ENCODE results near the gene LRRN1. TPM values are rescaled to one million over a fixed set of nuclear protein-coding genes. Genes with fewer than 3 reads are reported as not detected.

The LRRN1 gene
- total and polyA plus RNA-seq, 2 of the 4 experiments (the other 2 are of a cell fraction): 0.18 to 0.41 TPM

DNA sequence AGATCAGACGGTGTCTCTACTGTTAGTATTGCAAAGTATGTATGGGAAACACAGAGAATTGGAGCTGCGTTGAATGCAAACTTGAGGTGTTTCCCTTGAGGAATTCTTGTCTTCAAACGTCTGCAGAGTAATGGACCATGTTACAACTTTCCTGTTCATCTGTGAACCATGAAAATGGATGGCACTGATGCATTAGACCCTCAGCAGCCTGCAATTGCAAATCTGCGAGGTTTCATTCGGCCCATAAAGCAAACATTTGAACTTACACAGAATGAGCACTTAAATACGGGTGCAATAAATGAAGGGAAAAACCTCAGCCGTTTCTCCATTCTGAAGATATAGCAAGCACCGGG, 49.7 kb downstream of the LRRN1 start:
- no peaks in the 10 kb centered on the region for H3K36me3 ChIP-seq (ENCODE audit: control insufficient read depth, insufficient read depth, low read length)
- no peaks in the 10 kb centered on the region for H3K9me1 ChIP-seq (ENCODE audit: insufficient read depth, low read length)
- no peak overlapping the region for H4K5ac ChIP-seq (ENCODE audit: low read depth, low read length)
- H3K14ac ChIP-seq (replicated peaks; ENCODE audit: low read depth, low read length): no peak overlapping the region
- in situ Hi-C loops (cut with MboI; ENCODE audit: low sequenced_read_pairs) (no loop called here), intact Hi-C loops (cut with micrococcal nuclease) (no loop called here), dilution Hi-C loops (cut with HindIII; ENCODE audit: low sequenced_read_pairs, unreplicated experiment) (no loop called here)
- ATAC-seq (ENCODE audit: low read depth): no peak
- no peak overlapping the region for H3K56ac ChIP-seq (ENCODE audit: extremely low read depth, insufficient read depth, low read length)
- no TSS peak for BruUV-seq (replicated peaks)
- H3K9me3 ChIP-seq (ENCODE audit: control insufficient read depth, insufficient read depth, low read length): peaks cover 20% of the 10 kb centered on the region
- H2BK120ac ChIP-seq (ENCODE audit: low read depth, low read length): no peak overlapping the region
- no peak overlapping the region for H4K91ac ChIP-seq (ENCODE audit: insufficient read depth, low read depth, low read length)
- no peaks in the 10 kb centered on the region for H3K79me1 ChIP-seq (ENCODE audit: low read depth in 1 of 2, low read length in 2 of 2)
- no peak overlapping the region for H4K8ac ChIP-seq (ENCODE audit: low read depth in 2 of 2, low read length in 2 of 2)
- no peak overlapping the region for H2AFZ ChIP-seq (replicated peaks; ENCODE audit: low read length, poor library complexity)
- H2AK5ac ChIP-seq (ENCODE audit: low read depth, low read length): no peak overlapping the region
- H3K27me3 ChIP-seq (ENCODE audit: control insufficient read depth, insufficient read depth, low read length): no peaks in the 10 kb centered on the region
- WGBS, 2 experiments (ENCODE audit: extremely low coverage in 2 of 2, insufficient read length in 1 of 2): 40% methylated on average over 1 of the region's 8 CpGs; no CpG with 5 or more reads in 1 of the 2 experiments
- TF ChIP-seq, protein P1, sequence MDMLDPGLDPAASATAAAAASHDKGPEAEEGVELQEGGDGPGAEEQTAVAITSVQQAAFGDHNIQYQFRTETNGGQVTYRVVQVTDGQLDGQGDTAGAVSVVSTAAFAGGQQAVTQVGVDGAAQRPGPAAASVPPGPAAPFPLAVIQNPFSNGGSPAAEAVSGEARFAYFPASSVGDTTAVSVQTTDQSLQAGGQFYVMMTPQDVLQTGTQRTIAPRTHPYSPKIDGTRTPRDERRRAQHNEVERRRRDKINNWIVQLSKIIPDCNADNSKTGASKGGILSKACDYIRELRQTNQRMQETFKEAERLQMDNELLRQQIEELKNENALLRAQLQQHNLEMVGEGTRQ (IDR thresholded peaks at IDR 0.05; ENCODE audit: low read depth, low read length): no peak
- TF ChIP-seq RAD21 (IDR thresholded peaks at IDR 0.05; ENCODE audit: low read length): no peak
- H4K20me1 ChIP-seq (ENCODE audit: insufficient read depth, low read length): no peaks in the 10 kb centered on the region
- DNase-seq: no peak
- H2AK9ac ChIP-seq (replicated peaks; ENCODE audit: low read depth, low read length, poor library complexity): no peak overlapping the region
- CTCF ChIA-PET: no interaction called here
- H3K4me1 ChIP-seq (ENCODE audit: control insufficient read depth, insufficient read depth, low read length): no peaks in the 10 kb centered on the region
- H3K18ac ChIP-seq (ENCODE audit: low read depth, low read length): no peak overlapping the region
- no peak overlapping the region for H2BK20ac ChIP-seq (ENCODE audit: low read depth, low read length)
- H3K23ac ChIP-seq (ENCODE audit: low read depth, low read length): no peak overlapping the region
- no peak overlapping the region for H3K4me3 ChIP-seq (ENCODE audit: insufficient read depth, low read depth, low read length)
- no peak overlapping the region for H2BK5ac ChIP-seq (ENCODE audit: low read depth, low read length, poor library complexity, severe bottlenecking)
- no peak overlapping the region for H2BK15ac ChIP-seq (ENCODE audit: low read depth, low read length)
- no peak overlapping the region for H3K4ac ChIP-seq (ENCODE audit: low read depth, low read length)
- H3K4me2 ChIP-seq (ENCODE audit: low read depth, low read length): no peak overlapping the region
- no peak overlapping the region for H3K9ac ChIP-seq (ENCODE audit: low read depth, low read length)
- POLR2A ChIA-PET (ENCODE audit: unreplicated experiment): no interaction called here
- no peak overlapping the region for H3K27ac ChIP-seq (ENCODE audit: insufficient read depth, low read length)

All from IMR-90 (cell line).